SK-N-SH (cell line): ENCODE data around the gene SLC7A5. TPM values are rescaled to one million over a fixed set of nuclear protein-coding genes. Genes with fewer than 3 reads are reported as not detected.
"Not testable (repeated sequence)": the region's sequence is repeated elsewhere in the genome, so short reads cannot be mapped to it uniquely, and the experiment has no call there.

Experiments used
- CTCF ChIA-PET: fragments of 300-600, 350-600 bp; formaldehyde crosslinking; extraction: SDS; loops from one replicate; lab custom pipeline; 2021; lab: Yijun Ruan, JAX
- POLR2A ChIA-PET: fragments of 350-600 bp; sonication (Branson Sonifier 250); formaldehyde crosslinking; extraction: SDS; loops from one replicate; lab custom pipeline; 2020; ENCODE audit warnings: antibody characterized with exemption, inconsistent platforms; lab: Yijun Ruan, JAX
- DNase-seq: peaks from one replicate; pipeline ENCODE4 v3.0.0; 2012
- H2AFZ ChIP-seq: fragments of 200-600 bp; sonication (generic); 2 replicates; pipeline ENCODE4 v1.8.1; 2016; ENCODE audit warnings: antibody characterized with exemption, mild to moderate bottlenecking, low read depth
- H3F3A ChIP-seq: fragments of 200-600 bp; sonication (generic); replicated peaks from 2 replicates; pipeline ENCODE3; 2016; ENCODE audit warnings: antibody characterized with exemption, mild to moderate bottlenecking; ENCODE audit not compliant: insufficient read depth
- H3K27ac ChIP-seq, 2 experiments: fragments of 200-500 bp in 1 of 2; fragments of 200-600 bp in 1 of 2; sonication (Bioruptor generic) in 1 of 2; sonication (generic), shearing (Covaris generic) in 1 of 2; 2 replicates each; pipeline versions ENCODE4 v1.5.1 to v1.6.1; 2014 to 2016; ENCODE audit warnings: low read depth in 2 of 2, inconsistent platforms in 1 of 2, low read length in 1 of 2, mild to moderate bottlenecking in 1 of 2, mixed read lengths in 1 of 2
- H3K27me3 ChIP-seq: fragments of 200-600 bp; sonication (generic), shearing (Covaris generic); 2 replicates; pipeline ENCODE4 v1.6.1; 2016; ENCODE audit warnings: mixed run types; ENCODE audit not compliant: insufficient read depth
- H3K36me3 ChIP-seq, 2 experiments: fragments of 200-500 bp in 1 of 2; fragments of 200-600 bp in 1 of 2; sonication (Bioruptor generic) in 1 of 2; sonication (generic) in 1 of 2; replicated peaks in 1 of 2; 2 replicates each; pipeline versions ENCODE3 to v1.5.1; 2014 to 2016; ENCODE audit warnings: low read length in 1 of 2, mild to moderate bottlenecking in 1 of 2; ENCODE audit not compliant: insufficient read depth in 2 of 2, control insufficient read depth in 1 of 2
- H3K4me1 ChIP-seq, 2 experiments: fragments of 200-500 bp in 1 of 2; fragments of 200-600 bp in 1 of 2; sonication (Bioruptor generic) in 1 of 2; sonication (generic), shearing (Covaris generic) in 1 of 2; 2 replicates each; pipeline versions ENCODE4 v1.5.1 to v1.6.1; 2014 to 2016; ENCODE audit warnings: low read depth in 1 of 2, low read length in 1 of 2, mixed run types in 1 of 2; ENCODE audit not compliant: insufficient read depth in 2 of 2, control insufficient read depth in 1 of 2
- H3K4me2 ChIP-seq: fragments of 200-600 bp; sonication (generic), shearing (Covaris generic); 2 replicates; pipeline ENCODE4 v1.6.1; 2017; ENCODE audit warnings: mixed run types
- H3K4me3 ChIP-seq, 2 experiments: fragments of 200-500 bp in 1 of 2; fragments of 200-600 bp in 1 of 2; sonication (Bioruptor generic) in 1 of 2; sonication (generic), shearing (Covaris generic) in 1 of 2; 2 replicates each; pipeline versions ENCODE4 v1.5.1 to v1.8.1; 2014 to 2016; ENCODE audit warnings: low read depth in 2 of 2, inconsistent platforms in 1 of 2, low read length in 1 of 2, mild to moderate bottlenecking in 1 of 2, mixed read lengths in 1 of 2, moderate library complexity in 1 of 2
- H3K79me2 ChIP-seq: fragments of 200-600 bp; sonication (generic); 2 replicates; pipeline ENCODE4 v1.8.1; 2017; ENCODE audit warnings: mild to moderate bottlenecking; ENCODE audit not compliant: insufficient read depth
- H3K9ac ChIP-seq: fragments of 200-600 bp; sonication (generic); 2 replicates; pipeline ENCODE4 v1.6.1; 2017; ENCODE audit warnings: mixed run types
- H3K9me2 ChIP-seq: fragments of 200-600 bp; sonication (generic); 2 replicates; pipeline ENCODE4 v1.6.1; 2017; ENCODE audit warnings: mixed run types
- H3K9me3 ChIP-seq: fragments of 200-600 bp; sonication (generic); 2 replicates; pipeline ENCODE4 v1.6.1; 2017; ENCODE audit warnings: mixed run types, mild to moderate bottlenecking, moderate library complexity
- H4K20me1 ChIP-seq: fragments of 200-600 bp; sonication (generic); 2 replicates; pipeline ENCODE4 v1.6.1; 2017; ENCODE audit warnings: mild to moderate bottlenecking, mixed run types; ENCODE audit not compliant: insufficient read depth
- FOXJ3 ChIP-seq: sonication (generic); formaldehyde crosslinking; IDR thresholded peaks from 2 replicates; pipeline ENCODE4 v1.5.1; 2020; ENCODE audit warnings: mild to moderate bottlenecking, missing genetic modification reagents
- FOXM1 ChIP-seq: IDR thresholded peaks from 2 replicates; pipeline ENCODE4 v1.4.0; 2012; ENCODE audit warnings: low read depth, mild to moderate bottlenecking
- GABPA ChIP-seq: IDR thresholded peaks from 2 replicates; pipeline ENCODE4 v1.4.0; 2012; ENCODE audit warnings: low read depth, mild to moderate bottlenecking
- JUND ChIP-seq: IDR thresholded peaks from 2 replicates; pipeline ENCODE4 v1.4.0; 2012
- NRF1 ChIP-seq: IDR thresholded peaks from 2 replicates; pipeline ENCODE4 v1.6.1; 2012; ENCODE audit warnings: low read depth, mild to moderate bottlenecking, low read length
- POLR2AphosphoS5 ChIP-seq: IDR thresholded peaks from 2 replicates; pipeline ENCODE4 v1.6.1; 2012; ENCODE audit warnings: low read depth, low read length
- RAD21 ChIP-seq: IDR thresholded peaks from 2 replicates; pipeline ENCODE4 v1.6.1; 2012; ENCODE audit warnings: mild to moderate bottlenecking, low read length
- RCOR1 ChIP-seq: fragments of 150-350 bp; IDR thresholded peaks from 2 replicates; pipeline ENCODE4 v1.6.1; 2017; ENCODE audit warnings: antibody characterized with exemption, low read length
- RFX5 ChIP-seq: IDR thresholded peaks from 2 replicates; pipeline ENCODE4 v1.6.1; 2012; ENCODE audit warnings: mild to moderate bottlenecking, improper control_type of control experiment, low read length
- RXRA ChIP-seq: IDR thresholded peaks from 2 replicates; pipeline ENCODE4 v1.4.0; 2012; ENCODE audit warnings: low read depth, mild to moderate bottlenecking, borderline replicate concordance
- TAF1 ChIP-seq: IDR thresholded peaks from 2 replicates; pipeline ENCODE4 v1.6.1; 2012; ENCODE audit warnings: low read depth, mild to moderate bottlenecking, low read length, moderate library complexity, borderline replicate concordance
- TCF12 ChIP-seq: IDR thresholded peaks from 2 replicates; pipeline ENCODE4 v1.4.0; 2012
- TEAD4 ChIP-seq: IDR thresholded peaks from 2 replicates; pipeline ENCODE4 v1.4.0; 2012; ENCODE audit warnings: mild to moderate bottlenecking, borderline replicate concordance; ENCODE audit not compliant: insufficient read depth
- YY1 ChIP-seq: IDR thresholded peaks from 2 replicates; pipeline ENCODE4 v1.4.0; 2012; ENCODE audit warnings: low read depth, mild to moderate bottlenecking
- WGBS: methylation state at CpG from one replicate; pipeline ENCODE4 v1.1.6; 2017; ENCODE audit warnings: low lambda C conversion rate; 5-methylcytosine and 5-hydroxymethylcytosine counted together
- polyA plus RNA-seq, 3 experiments: library from polyadenylated mRNA; depleted of rRNA; stranded (reverse); fragments of >200 nt; gene quantifications; 2 replicates each; pipeline ENCODE4 v1.2.3, GENCODE V29; 2012
- TF ChIP-seq, protein P1 (sequence below): IDR thresholded peaks from 2 replicates; pipeline ENCODE4 v1.4.0; 2012; ENCODE audit warnings: low read depth
- TF ChIP-seq, protein P2 (sequence below): fragments of 200-600 bp; sonication (generic); IDR thresholded peaks from 2 replicates; pipeline ENCODE4 v1.6.1; 2017; ENCODE audit warnings: antibody characterized with exemption, mild to moderate bottlenecking, moderate library complexity
- TF ChIP-seq, protein P3 (sequence below): IDR thresholded peaks from 2 replicates; pipeline ENCODE4 v1.4.0; 2012; ENCODE audit warnings: low read depth, borderline replicate concordance
- TF ChIP-seq, protein P4 (sequence below): IDR thresholded peaks from 2 replicates; pipeline ENCODE4 v1.6.1; 2012; ENCODE audit warnings: mild to moderate bottlenecking, low read depth, low read length, moderate library complexity

Gene SLC7A5
- polyA plus RNA-seq (2012; rRNA removed): 7.7 and 15.1 TPM in 2 replicates
- polyA plus RNA-seq (2012; cell fraction: cytosol; rRNA removed): 9.3 and 12.5 TPM in 2 replicates
- polyA plus RNA-seq (2012; cell fraction: nucleus; rRNA removed): 16.9 and 26.8 TPM in 2 replicates

DNA sequence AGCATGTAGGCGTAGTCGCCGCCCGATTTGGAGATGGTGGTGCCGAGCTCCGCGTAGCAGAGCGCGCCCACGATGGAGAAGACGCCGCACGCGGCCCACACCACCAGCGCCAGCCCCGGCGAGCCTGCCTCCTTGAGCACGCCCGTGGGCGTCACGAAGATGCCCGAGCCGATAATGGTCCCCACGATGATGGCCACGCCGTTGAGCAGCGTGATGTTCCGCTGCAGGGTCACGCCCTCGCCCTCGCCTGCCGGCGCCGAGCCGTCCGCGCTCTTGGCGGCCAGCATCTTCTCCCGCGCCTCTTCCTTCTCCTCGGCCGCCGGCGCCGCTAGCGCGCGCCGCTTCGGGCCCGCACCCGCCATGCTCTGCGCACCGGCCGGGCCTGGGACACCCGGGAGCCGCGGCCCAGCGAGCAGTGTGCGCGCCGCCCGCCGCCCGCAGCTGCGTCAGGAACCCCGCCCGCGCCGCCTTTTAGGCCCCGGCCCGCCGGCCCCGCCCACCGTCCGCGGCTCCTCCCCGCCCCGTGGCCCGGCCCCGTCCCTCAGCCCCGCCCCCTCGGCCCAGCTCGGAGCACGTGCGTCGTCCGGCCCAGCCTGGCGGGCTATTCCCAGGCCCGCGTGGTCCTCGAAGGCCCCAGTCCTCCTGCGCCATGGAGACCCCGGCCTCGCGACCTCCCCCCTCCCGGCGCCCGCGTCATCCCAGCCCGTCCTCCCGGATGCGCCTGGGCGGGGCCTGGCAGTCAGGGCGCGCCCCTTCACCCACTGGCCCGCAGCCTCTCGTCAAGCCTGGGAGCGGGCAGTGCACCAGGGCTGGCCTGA is at the start of gene SLC7A5:
Gene SLC7A5 (minus strand): TSS at position 447 of the 818 bp plus-strand sequence. CDS start 85 bp downstream, at position 362.
- peak within 1 kb of the TSS; percentile 77 for H3K9ac ChIP-seq
- ChIA-PET POLR2A (interaction anchor here (0.6 to 2.6 kb wide), 8 partner anchors 14 to 92 kb away, joined by 3 to 13 read pairs (median 6); partner anchors contain the start of gene BANP), CTCF (interaction anchor here (1.1 to 12.8 kb wide), 5 partner anchors 20 to 101 kb away, joined by 3 to 281 read pairs (median 5); no protein-coding TSS in a partner anchor)
- peak within 1 kb of the TSS; percentile 95 for H3K4me2 ChIP-seq
- peaks cover 11 to 16% of the 10 kb centered on the region in 2 experiments; a peak in 2 of 4 replicates for H3K4me1 ChIP-seq
- not testable (repeated sequence) for H3K27me3 ChIP-seq, H3K9me2 ChIP-seq, H3K9me3 ChIP-seq, H3K36me3 ChIP-seq, H3F3A ChIP-seq
- H3K27ac ChIP-seq: peak within 1 kb of the TSS; percentile 53 to 56; a peak in 3 of 4 replicates
- TF ChIP-seq, protein P1, sequence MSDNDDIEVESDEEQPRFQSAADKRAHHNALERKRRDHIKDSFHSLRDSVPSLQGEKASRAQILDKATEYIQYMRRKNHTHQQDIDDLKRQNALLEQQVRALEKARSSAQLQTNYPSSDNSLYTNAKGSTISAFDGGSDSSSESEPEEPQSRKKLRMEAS: peak; percentile 86
- TF ChIP-seq TAF1: 0 out of 2 replicates have a peak, but pooled peaks have one; percentile 14
- TF ChIP-seq POLR2AphosphoS5: peak; percentile 79
- 13% methylated on average over 23 of the region's 109 CpGs for WGBS
- H2AFZ ChIP-seq: peak within 1 kb of the TSS; percentile 46; the same call in 1 of the 2 replicates
- H3K4me3 ChIP-seq: peak within 1 kb of the TSS; percentile 60 to 72
- peaks cover 31% of the 10 kb centered on the region for H4K20me1 ChIP-seq
- peaks cover 27% of the 10 kb centered on the region for H3K79me2 ChIP-seq
- DNase-seq: peak; percentile 92

DNA sequence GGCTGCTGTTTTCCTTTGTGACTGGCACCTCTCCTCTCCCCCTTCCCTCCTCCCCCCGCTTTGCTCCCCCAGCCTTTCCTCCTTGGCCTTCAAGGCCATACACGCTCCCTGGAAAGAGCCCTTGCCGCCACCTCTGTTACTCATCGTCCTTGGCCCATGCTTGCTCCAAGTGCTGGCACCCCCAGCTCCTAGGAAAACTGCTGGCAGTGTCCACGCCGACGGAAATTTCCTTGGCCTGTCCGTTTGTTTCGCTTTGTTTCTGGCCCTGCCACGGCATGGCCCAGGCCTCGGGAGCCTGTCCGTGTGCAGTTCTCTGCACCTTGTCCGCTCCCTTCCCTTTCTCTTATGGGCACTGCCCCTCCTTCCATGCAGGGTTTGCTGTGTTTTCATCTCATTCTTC is 49.0 kb upstream of the SLC7A5 start:
- no peaks in the 10 kb centered on the region for H3K79me2 ChIP-seq
- no peaks in the 10 kb centered on the region; the same call in 1 of the 2 replicates for H3K27me3 ChIP-seq
- no peaks in the 10 kb centered on the region for H3K9me3 ChIP-seq
- H3K4me3 ChIP-seq: no peak overlapping the region
- H3K9me2 ChIP-seq: no peaks in the 10 kb centered on the region
- 81% methylated on average over 13 of the region's 13 CpGs for WGBS
- POLR2A ChIA-PET: no interaction called here
- peaks cover 0 to 8% of the 10 kb centered on the region in 2 experiments; a peak in 1 of 4 replicates for H3K4me1 ChIP-seq
- no peak for DNase-seq
- no peaks in the 10 kb centered on the region for H4K20me1 ChIP-seq
- no peak overlapping the region for H2AFZ ChIP-seq
- H3K36me3 ChIP-seq: no peaks in the 10 kb centered on the region
- CTCF ChIA-PET: interaction anchor here (1.7 kb wide), 1 partner anchor 46 kb away, joined by 3 read pairs; no protein-coding TSS in a partner anchor
- H3K27ac ChIP-seq: no peak overlapping the region
- H3K4me2 ChIP-seq: no peak overlapping the region; the same call in 1 of the 2 replicates
- no peak overlapping the region for H3K9ac ChIP-seq
- H3F3A ChIP-seq: no peaks in the 10 kb centered on the region
- TF ChIP-seq, protein P2, sequence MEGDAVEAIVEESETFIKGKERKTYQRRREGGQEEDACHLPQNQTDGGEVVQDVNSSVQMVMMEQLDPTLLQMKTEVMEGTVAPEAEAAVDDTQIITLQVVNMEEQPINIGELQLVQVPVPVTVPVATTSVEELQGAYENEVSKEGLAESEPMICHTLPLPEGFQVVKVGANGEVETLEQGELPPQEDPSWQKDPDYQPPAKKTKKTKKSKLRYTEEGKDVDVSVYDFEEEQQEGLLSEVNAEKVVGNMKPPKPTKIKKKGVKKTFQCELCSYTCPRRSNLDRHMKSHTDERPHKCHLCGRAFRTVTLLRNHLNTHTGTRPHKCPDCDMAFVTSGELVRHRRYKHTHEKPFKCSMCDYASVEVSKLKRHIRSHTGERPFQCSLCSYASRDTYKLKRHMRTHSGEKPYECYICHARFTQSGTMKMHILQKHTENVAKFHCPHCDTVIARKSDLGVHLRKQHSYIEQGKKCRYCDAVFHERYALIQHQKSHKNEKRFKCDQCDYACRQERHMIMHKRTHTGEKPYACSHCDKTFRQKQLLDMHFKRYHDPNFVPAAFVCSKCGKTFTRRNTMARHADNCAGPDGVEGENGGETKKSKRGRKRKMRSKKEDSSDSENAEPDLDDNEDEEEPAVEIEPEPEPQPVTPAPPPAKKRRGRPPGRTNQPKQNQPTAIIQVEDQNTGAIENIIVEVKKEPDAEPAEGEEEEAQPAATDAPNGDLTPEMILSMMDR: no peak
- no peak for TF ChIP-seq GABPA
- no peak for TF ChIP-seq FOXM1
- no peak for TF ChIP-seq RCOR1
- no peak for TF ChIP-seq RFX5
- TF ChIP-seq RAD21: no peak
- no peak for TF ChIP-seq POLR2AphosphoS5
- TF ChIP-seq RXRA: no peak
- no peak for TF ChIP-seq JUND
- TF ChIP-seq FOXJ3 (CRISPR knock-in tag): no peak
- TF ChIP-seq NRF1: no peak
- TF ChIP-seq YY1: no peak
- TF ChIP-seq, protein P3, sequence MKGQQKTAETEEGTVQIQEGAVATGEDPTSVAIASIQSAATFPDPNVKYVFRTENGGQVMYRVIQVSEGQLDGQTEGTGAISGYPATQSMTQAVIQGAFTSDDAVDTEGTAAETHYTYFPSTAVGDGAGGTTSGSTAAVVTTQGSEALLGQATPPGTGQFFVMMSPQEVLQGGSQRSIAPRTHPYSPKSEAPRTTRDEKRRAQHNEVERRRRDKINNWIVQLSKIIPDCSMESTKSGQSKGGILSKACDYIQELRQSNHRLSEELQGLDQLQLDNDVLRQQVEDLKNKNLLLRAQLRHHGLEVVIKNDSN: no peak
- TF ChIP-seq TEAD4: no peak
- TF ChIP-seq, protein P4, sequence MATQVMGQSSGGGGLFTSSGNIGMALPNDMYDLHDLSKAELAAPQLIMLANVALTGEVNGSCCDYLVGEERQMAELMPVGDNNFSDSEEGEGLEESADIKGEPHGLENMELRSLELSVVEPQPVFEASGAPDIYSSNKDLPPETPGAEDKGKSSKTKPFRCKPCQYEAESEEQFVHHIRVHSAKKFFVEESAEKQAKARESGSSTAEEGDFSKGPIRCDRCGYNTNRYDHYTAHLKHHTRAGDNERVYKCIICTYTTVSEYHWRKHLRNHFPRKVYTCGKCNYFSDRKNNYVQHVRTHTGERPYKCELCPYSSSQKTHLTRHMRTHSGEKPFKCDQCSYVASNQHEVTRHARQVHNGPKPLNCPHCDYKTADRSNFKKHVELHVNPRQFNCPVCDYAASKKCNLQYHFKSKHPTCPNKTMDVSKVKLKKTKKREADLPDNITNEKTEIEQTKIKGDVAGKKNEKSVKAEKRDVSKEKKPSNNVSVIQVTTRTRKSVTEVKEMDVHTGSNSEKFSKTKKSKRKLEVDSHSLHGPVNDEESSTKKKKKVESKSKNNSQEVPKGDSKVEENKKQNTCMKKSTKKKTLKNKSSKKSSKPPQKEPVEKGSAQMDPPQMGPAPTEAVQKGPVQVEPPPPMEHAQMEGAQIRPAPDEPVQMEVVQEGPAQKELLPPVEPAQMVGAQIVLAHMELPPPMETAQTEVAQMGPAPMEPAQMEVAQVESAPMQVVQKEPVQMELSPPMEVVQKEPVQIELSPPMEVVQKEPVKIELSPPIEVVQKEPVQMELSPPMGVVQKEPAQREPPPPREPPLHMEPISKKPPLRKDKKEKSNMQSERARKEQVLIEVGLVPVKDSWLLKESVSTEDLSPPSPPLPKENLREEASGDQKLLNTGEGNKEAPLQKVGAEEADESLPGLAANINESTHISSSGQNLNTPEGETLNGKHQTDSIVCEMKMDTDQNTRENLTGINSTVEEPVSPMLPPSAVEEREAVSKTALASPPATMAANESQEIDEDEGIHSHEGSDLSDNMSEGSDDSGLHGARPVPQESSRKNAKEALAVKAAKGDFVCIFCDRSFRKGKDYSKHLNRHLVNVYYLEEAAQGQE: no peak
- TF ChIP-seq TCF12: no peak
